Hypothalamus (tissue), 51 donors: Measurements from ENCODE around the gene ZNF565.
"Not testable (repeated sequence)": the region's sequence is repeated elsewhere in the genome, so short reads cannot be mapped to it uniquely, and the experiment has no call there.

Experiments used
- DNase-seq, 51 donors: peaks; one replicate each; lab custom pipeline; 2025; lab: John Stamatoyannopoulos, UW

ZNF565 gene

GRCh38 chr19:36214386-36215275 is at the start of gene ZNF565, which contains the start of gene ZNF146:
Gene ZNF565 (minus strand): TSS chr19:36214665. CDS start chr19:36201985, 12,680 bp downstream.
Gene ZNF146 (plus strand): TSS chr19:36215106. CDS start chr19:36236441, 21,335 bp downstream.
- peak; percentile 91 to 100 (median 98) for DNase-seq

DNA sequence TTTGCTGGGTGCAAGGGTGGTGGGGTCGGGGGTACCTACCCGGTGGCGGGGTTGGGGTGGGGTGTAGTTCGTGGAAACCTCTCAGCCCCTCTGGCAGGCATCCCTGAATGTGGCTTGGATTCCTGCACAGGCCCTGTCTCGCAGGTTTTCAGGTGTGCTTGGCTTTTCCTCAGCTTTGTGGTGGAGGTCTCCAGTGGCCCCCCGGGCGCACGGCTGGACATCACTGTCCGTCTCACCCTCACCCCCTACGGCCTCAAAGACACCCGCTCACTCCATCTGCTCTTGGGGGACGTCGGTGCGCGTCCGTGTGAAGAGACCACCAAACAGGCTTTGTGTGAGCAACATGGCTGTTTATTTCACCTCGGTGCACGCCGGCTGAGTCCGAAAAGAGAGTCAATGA is 44.7 kb upstream of the ZNF565 start:
- DNase-seq, result no peak

DNA sequence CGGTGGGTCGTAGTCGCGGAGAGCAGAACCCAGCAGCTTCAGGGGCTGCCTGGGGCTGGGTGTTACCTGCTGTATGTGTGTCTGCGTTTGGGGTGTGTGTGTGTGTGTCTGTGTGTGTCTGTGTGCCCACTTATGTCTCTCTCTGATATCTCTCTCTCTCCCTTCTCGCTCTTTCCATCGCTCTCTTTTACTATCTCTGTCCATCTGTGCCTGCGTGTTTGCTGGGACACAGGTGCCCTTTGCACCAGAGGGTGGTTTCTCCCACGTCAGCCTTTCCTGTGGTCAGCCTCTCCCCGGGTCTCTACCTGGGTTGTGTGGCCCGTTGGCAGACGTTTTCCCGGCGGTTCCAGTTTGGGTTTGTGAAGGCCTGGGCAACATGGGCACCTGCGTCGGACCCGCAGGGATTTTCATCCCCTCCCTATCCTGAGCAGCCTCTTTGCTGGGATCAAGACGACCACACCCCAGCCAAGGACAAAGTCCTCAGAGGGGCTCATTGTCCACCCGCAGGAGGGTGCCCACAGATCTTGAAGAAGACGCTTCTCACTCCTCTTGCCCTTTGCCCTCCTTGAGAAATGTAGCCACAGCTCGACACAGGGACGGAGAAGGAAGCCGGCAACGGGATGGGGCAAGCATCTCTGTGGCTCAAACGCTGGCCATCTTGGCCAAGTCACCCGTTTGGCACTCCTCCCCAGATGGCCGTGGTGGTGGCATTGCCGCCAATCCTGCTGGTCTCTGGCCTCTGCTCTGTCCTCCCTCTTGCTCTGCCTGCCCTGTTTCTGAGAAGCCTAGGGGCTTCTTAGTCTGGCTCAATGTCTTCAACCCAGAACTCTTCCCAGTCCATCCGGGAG is 43.8 kb upstream of the ZNF565 start:
- DNase-seq, result no peak

DNA sequence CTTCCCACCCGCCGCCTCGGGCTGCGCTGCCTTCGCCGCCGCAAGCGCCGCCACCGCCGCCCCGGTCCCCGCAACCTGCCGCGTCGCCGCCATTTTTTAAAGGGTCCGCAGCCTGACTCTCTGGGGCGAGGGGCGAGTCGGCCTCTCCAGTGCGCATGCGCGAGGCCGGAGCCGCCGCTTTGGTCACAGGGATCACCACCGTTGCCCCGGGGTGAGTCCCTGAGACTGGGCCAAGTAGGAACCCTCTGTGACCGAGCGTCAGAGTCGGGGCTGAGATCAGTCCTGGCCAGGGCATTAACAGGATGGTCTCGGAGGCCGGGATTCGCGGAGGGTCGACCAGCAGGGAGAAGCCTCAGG is 43.0 kb upstream of the ZNF565 start:
- DNase-seq, result peak in 29 of 51 donors; percentile 9 to 64 (median 25)

GRCh38 chr19:36256853-36257519 is 42.5 kb upstream of the ZNF565 start:
- DNase-seq, result no peak

DNA sequence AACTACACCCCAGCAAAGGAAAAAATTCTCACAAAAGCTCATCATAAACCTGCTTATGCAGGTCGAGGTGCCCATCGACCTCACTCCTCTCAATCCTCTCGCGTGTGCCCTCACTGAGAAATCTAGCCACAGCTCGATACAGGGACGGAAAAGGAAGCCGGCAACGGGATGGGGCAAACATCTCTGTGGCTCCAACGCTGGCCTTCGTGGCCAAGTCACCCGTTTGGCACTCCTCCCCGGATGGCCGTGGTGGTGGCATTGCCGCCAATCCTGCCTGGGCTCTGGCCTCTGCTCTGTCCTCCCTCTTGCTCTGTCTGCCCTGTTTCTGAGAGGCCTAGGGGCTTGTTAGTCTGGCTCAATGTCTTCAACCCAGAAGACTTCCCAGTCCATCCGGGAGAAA is 41.6 kb upstream of the ZNF565 start:
- DNase-seq, result no peak

- DNase-seq, result no peak
Observed at GRCh38 chr19:36255316-36255715, 40.9 kb upstream of the ZNF565 start.

- no peak for DNase-seq
Observed at GRCh38 chr19:36254848-36255247, 40.4 kb upstream of the ZNF565 start.

- DNase-seq, result no peak
Observed at GRCh38 chr19:36252047-36252446, 37.6 kb upstream of the ZNF565 start.

- peak in 3 of 51 donors; percentile 10 to 23 (median 17) for DNase-seq
Observed at GRCh38 chr19:36246006-36246481, 31.6 kb upstream of the ZNF565 start.

DNA sequence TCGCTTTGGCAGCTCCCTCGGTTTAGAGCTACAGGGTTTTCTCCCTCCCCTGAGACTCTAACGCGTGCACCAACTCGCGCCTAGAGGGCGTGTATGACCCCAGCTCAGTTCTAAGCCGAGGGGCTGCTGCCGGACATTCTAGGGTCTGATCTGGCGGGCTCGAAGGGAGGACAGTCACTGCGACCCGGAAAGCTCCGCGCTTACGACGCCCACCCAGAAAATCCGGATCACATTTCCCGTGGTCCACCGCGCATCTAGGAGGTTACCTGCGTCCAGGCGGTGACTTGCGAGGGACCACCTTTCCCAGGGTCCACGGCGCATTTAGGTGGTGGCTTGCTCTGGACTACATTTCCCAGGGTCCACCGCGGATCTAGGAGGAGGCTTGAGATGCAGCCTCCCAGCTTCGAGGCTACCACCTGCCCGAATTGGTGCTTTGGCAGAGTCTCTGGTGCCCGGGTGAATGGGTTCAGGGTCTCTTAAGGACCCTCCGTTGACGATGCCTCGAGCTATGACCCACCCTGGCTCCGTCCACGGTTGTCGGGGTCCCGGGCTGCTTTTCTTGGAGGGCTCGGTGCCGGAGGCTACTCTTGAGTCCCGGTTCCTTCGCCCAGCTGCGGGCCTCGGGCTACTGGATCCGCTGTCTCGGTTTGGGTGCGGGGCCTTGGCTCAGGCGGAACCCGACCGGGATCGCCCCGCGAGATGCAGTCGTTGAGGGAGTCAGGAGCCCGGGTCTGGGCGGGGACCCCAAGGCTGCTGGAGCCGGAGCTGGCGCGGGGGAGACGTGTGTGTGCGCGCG is 30.9 kb upstream of the ZNF565 start:
- peak in 25 of 51 donors; percentile 7 to 67 (median 35) for DNase-seq

GRCh38 chr19:36244066-36244465 is 29.6 kb upstream of the ZNF565 start:
- no peak for DNase-seq

- DNase-seq, result no peak
Observed at GRCh38 chr19:36236946-36237310, 22.5 kb upstream of the ZNF565 start.

DNA sequence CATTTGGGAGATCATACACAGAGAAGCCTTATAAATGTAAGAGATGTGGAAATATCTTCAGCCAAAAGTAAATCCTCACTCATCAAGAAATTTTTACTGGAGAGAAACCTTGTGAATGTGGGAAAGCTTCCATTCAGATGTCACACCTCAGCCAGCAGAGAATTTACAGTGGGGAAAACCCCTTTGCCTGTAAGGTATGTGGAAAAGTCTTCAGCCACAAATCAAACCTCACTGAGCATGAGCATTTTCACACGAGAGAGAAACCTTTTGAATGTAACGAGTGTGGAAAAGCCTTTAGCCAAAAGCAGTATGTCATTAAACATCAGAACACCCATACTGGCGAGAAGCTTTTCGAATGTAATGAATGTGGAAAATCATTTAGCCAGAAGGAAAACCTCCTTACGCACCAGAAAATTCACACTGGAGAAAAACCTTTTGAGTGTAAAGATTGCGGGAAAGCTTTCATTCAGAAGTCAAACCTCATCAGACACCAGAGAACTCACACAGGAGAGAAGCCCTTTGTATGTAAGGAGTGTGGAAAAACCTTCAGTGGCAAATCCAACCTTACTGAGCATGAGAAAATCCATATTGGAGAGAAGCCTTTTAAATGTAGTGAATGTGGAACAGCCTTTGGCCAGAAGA is 22.0 kb upstream of the ZNF565 start:
- DNase-seq, result no peak

GRCh38 chr19:36233626-36234025 is 19.2 kb upstream of the ZNF565 start:
- DNase-seq, result not testable (repeated sequence)

DNA sequence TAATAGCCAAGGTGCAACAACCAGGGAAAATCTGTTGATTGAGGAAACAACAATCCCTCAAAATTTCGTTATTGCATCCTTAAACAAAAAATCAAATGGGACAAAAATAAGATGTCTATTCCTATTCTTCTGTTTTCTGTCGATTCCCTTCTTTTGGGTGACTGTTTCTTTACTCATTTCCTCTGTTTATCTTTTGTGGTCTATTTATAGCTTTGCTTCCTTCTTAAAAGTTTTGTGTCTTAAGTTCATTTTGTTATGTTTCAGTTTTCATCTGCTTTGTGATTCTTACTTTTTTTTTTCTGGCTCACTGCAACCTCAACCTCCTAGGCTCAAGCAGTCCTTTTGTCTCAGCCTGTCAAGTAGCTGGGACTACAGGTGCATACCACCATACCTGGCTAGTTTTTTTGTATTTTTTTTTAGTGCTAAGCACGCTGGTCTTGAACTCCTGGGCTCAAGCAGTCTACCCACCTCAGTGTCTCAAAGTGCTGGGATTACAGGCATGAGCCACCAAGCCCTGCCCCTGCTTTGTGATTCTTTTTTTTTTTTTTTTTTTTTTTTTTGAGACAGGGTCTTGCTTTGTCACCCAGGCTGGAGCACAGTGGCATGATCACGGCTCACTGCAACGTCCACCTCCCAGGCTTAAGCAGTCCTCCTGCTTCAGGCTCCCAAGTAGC is 10.9 kb upstream of the ZNF565 start:
- DNase-seq, result no peak

- DNase-seq, result no peak
Observed at GRCh38 chr19:36222503-36222902, 8.0 kb upstream of the ZNF565 start.

GRCh38 chr19:36221474-36221873 is 7.0 kb upstream of the ZNF565 start:
- DNase-seq, result no peak
